ENCODE results near the gene ASPSCR1.

The ASPSCR1 gene

GRCh38 chr17:82059272-82060000 is 82.0 kb downstream of the ASPSCR1 start:
- DNase-seq = no peak

- DNase-seq = no peak
These were observed 82.6 kb downstream of the ASPSCR1 start for GRCh38 chr17:82060001-82060380.

GRCh38 chr17:82060614-82061013 is 83.2 kb downstream of the ASPSCR1 start:
- DNase-seq = no peak

GRCh38 chr17:82061047-82061925 is 83.9 kb downstream of the ASPSCR1 start:
- no peak for DNase-seq

- DNase-seq = no peak
These were observed 84.9 kb downstream of the ASPSCR1 start for GRCh38 chr17:82062076-82062983.

GRCh38 chr17:82062984-82063368 is 85.5 kb downstream of the ASPSCR1 start:
- no peak for DNase-seq

- DNase-seq = no peak
These were observed 86.3 kb downstream of the ASPSCR1 start for GRCh38 chr17:82063424-82064415.

GRCh38 chr17:82064433-82065192 is 87.2 kb downstream of the ASPSCR1 start:
- no peak for DNase-seq

- DNase-seq = no peak
These were observed 87.8 kb downstream of the ASPSCR1 start for GRCh38 chr17:82065193-82065637.

- peak in 1 of 2 experiments; percentile 76 for DNase-seq
These were observed 88.3 kb downstream of the ASPSCR1 start, which contains the start of gene DUS1L for GRCh38 chr17:82065638-82066303. Gene DUS1L, minus strand, starts transcription at chr17:82065804. Its CDS starts 745 bp downstream, at chr17:82065059.
